Activated CD4-positive, alpha-beta T cell treated with anti-CD3 and anti-CD28 coated beads, Interleukin-2, amount 10 ng/mL, durations not matched to agents 7 days and 5 days (primary cell): ENCODE data around the gene CMTR2. TPM values are rescaled to one million over a fixed set of nuclear protein-coding genes. Genes with fewer than 3 reads are reported as not detected.

ENCODE experiments used
- total RNA-seq, 2 experiments: library from RNA; stranded (reverse); gene quantifications; one replicate each; pipeline ENCODE4 v1.2.3, GENCODE V29; 2021

The CMTR2 gene
- total RNA-seq, 2 experiments from 2014 or later, result 24.2 to 25.7 TPM

Other genes starting within 250 kb of the CMTR2 start
- gene HYDIN, start 58.7 kb downstream of the CMTR2 start, total RNA-seq, result not detected
- not detected for gene CALB2, start 69.3 kb upstream of the CMTR2 start, total RNA-seq
- not detected for gene TLE7, start 152.7 kb upstream of the CMTR2 start, total RNA-seq
- 1 to 10 TPM; 7.0 to 7.1 TPM for gene ZNF23, start 172.8 kb upstream of the CMTR2 start, total RNA-seq
- gene ZNF19, start 199.9 kb upstream of the CMTR2 start, total RNA-seq, result 1 to 10 TPM; 2.1 to 3.2 TPM
- gene CHST4, start 237.0 kb upstream of the CMTR2 start, total RNA-seq, result not detected